Purkinje cell (primary cell): ENCODE data around the gene AGAP3. TPM values are rescaled to one million over a fixed set of nuclear protein-coding genes. Genes with fewer than 3 reads are reported as not detected.

Source experiments
- polyA plus RNA-seq: library from polyadenylated mRNA; unstranded; fragments of >200 nt; fragmentation: Nextera tagmentation; gene quantifications from 2 replicates; pipeline ENCODE4 v1.2.1, GENCODE V29; 2014

Gene AGAP3
- 15.5 and 22.0 TPM in 2 replicates for polyA plus RNA-seq

DNA sequence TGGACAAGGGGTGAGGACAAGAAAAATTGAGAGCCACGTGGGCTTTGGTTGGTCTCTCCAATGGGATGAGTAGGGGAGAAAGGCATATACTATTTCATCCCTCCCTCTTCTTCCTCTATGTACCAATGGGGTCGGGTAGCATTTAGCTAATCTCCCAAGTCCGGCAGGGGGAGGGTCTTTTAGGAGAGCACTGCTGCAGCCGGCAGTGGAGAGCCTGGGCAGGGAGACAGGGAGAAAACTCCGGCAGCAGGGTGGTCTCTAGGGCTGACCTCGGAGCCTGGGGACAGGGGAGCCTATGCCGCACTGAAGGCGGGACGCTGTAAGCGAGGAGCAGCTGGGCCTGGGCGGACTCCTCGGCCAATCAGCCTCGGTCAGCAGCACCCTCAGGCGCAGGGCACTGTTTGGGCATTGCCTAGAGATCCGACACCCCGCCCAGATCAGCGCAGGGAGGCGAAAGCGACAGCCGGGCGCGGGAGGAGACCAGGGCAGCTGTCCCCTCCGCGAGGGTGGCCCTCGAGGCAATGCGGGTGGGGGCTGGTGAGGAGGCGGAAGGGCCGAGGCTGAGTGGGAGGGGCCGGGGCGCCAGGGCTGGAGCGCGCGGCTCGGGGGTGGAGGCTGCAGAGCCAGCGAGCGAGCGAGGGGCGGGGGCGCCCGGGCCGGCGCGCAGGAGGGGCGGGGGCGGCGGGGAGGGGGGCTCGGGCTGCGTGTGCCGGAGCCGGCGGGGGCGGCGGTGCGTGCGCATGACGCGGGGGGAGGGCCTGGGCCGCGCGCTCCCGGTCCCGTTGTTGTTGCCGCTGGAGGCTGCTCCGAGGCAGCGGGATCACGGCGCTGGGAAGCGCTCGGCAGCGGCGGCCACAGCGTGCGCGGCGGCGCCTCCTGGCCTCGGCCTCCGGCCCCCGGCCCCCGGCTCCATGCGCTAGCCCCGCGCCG lies at the start of gene AGAP3:
AGAP3 (plus strand) TSS at position 785 of the 930 bp plus-strand sequence. CDS start 267 bp downstream, outside the sequence.

DNA sequence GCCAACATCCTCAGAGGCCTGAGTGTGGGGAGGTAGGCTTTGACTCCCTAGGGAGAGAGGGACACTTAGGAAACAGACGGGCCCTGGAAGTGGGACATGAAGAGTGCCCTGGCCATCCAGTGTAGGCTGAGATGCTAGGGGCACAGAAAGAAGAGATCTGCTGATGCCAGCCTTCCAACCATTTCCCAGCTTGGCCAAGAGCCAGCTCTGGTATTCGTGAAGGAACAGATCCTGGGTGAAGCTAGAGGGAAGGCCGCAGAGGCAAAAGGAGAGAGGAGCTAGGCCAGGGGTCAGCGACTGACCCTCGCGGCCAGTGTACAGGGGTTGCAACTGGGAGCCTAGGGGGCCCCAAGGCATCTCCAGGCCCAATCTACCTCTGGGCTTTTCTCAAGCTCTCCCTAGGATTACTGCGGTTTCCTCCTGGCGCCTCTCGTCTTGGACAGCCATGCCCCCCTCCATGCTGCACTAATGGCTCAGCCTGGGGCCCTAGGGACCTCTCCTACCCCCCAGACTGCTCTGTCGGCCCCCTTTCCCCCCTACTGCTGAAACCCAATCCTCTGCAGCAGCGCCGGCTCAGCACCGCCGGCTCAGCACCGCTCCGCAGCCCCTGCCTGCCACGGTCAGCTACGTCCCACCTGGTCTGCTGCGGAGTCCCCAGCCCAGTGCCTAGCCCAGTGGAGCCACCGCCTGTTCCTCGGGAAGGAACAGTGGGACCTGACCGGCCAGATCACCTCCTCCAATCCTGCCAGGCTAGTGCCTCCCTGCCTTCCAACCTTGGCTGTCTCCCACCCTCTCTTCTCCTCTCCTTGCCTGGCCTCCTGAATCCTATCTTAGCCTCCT lies 38.1 kb upstream of the AGAP3 start, which contains the start of gene ASIC3:
ASIC3 (plus strand) TSS at position 556 of the 840 bp plus-strand sequence. CDS start 355 bp downstream, outside the sequence.

DNA sequence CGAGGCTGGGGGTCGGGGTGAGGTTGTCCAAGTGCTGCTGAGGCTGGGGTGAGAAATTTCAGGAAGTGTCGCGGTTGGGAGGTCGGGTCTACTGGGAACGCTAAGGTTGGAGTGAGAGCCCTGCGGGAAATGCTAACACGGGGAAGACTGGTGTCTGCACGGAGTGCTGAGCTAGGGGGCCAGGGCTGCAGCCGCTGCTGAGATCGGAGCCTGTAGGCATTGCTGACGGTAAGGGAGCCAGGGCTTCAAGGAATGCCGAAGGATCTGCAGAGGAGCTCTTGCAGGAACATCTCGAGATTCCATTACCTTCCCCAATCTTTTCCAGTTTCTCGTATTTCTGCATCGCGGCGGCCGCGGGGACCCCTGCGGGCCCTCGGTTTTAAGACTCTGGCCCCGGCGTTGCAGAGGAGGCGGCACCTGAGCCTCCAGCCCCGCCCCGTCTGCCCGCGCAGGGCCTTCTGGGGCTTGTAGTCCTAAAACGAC lies 28.7 kb upstream of the AGAP3 start, which contains the start of gene CDK5:
CDK5 (minus strand) TSS at position 392 of the 483 bp plus-strand sequence; CDS start at position 343, 49 bp downstream.

DNA sequence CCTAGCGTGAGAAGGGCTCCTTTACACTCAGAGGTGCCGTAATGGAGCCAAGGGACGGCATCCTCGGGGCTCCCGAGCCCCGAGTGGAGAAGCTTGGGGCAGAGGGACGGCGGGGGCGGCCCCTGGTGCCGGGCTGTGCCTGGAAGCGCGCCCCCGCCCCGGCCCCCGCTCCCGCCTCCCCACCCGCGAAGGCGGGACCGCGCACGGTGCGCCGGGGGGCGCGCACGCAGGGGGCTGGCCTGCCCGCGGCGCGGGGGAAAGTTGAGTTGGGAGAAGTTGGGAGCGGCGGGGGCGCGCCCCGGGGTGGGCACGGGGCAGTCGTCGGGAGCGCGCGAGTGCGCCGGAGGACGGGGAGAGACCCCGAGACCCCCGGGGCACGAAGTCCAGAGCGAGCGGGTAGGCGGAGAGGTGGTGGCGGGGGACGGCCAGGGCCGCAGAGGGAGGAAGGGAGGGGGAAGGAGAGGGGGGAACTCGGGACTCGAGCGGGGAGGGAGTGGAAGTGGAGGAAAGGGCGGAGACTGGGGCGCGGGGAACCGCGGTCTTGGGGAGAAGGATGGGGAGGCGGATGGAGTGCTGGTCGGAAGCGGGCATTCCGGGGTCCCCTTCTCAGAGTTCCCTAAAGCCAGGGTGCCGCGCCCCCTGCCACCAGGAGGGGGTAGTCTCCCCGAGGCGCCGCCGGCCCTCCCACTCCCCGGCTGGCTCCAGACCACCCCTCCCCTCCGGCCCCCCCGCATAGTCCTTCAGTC lies 26.7 kb upstream of the AGAP3 start, which contains the start of gene SLC4A2:
SLC4A2 (plus strand) TSS at position 223 of the 746 bp plus-strand sequence. CDS start 2,399 bp downstream, outside the sequence.

DNA sequence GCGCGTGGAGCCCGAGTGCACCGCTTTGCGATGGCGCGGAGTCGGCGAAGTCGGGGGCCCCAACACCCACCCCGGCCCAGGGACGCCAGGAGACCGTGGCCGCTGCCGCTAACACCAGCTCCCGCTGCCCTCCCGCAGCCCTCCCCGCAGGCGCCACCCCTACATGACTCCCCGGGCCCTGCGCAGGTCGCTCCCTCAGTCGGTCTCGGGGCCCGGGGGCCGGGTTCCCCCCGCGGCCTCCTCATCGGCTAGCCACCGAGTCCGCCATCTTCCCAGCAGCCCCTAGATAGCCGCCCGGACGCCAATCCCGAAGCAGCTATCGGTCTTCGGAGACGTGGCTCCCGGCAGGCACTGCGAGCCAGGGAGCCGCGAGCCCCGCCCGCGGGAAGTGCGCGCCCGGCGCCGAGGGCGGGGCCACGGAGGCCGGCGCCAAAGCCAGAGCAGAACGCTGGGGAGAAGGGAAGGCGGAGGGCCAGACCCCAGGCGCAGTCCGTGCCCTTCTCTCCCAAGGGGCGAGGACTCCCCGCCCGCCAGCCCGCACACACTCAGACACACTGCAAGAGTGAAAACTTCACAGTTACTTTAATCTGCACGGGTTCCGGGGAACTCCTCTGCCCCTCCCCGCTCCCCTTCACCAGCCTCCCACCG lies 5.6 kb upstream of the AGAP3 start, which contains the start of gene FASTK:
FASTK (minus strand) TSS at position 288 of the 648 bp plus-strand sequence; CDS start at position 245, 43 bp downstream.

DNA sequence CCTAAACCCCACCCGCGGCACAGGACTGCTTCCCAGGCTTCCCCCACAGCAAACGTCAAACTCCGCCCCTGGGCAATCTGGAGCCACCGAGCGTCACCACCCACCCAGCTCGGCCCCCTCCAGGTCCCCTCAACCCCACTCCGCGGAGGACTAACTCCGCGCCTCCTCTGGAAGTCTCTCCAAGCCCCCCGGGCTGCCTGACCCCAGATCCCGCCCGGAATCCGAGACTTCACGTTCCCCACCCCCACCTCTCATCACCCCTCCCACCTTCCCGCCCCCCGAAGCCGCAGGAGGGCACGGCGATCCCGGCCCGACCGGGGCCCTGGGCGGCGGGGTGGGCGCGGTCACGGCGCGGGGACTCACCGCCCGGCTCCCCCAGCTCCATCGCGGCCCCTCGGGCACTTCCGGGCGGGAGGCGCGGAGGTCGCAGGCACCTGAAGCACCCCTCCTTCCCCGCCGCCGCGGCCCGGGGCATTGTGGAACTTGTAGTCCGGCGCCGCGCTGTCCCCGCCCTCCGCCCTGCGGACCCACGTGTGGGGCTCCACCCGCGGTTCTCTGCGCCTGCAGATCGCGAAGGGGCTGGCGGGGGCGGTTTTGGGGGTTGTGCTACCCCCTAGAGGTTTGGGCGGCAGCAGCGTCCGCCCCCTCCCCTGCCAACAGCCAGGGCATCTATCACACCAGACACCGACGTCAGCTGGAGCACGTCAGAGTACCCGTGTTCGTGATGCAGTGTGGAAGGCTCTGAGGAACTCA lies 3.0 kb upstream of the AGAP3 start, which contains the start of gene TMUB1:
TMUB1 (minus strand) TSS at position 423 of the 753 bp plus-strand sequence. CDS start 930 bp downstream, outside the sequence.

DNA sequence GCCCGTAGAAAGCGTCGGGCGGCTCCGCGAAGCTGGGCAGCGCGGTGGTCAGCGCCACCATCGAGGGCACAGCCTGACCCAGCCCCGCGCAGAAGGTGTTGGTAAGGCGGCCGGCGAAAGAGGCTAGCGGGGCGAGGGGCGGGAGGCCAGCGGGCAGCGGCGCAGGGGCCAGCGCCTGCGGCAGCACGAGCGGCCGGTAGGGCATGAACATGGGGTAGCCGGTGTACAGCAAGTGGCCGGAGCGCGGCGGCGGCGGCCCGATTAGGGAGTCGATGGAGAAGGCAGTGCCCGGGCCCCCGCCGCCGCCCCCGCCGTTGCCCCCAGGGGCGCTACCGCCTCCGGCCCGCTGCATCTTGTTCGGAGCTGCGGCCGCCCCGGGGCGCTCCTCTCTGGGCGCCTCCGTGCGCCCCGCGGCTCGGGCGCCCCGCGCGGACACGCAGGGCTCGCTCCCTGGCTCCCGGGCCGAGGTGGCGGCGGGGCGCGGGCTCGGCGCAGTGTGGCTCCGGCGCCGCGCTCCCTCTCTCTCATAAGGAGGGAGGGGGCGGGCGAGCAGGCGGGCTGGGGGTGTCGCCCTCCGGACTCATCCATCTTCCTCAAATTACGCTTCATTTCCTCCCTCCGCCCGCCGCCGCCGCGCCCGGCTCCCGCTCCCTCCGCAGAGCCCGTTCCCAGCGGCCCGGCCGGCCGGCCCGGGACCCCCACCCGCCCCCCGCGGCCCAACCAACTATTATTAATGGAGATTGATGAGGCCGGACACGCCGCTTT lies 81.1 kb downstream of the AGAP3 start, which contains the start of gene GBX1:
GBX1 (minus strand) TSS at position 498 of the 765 bp plus-strand sequence; CDS start at position 352, 146 bp downstream.

DNA sequence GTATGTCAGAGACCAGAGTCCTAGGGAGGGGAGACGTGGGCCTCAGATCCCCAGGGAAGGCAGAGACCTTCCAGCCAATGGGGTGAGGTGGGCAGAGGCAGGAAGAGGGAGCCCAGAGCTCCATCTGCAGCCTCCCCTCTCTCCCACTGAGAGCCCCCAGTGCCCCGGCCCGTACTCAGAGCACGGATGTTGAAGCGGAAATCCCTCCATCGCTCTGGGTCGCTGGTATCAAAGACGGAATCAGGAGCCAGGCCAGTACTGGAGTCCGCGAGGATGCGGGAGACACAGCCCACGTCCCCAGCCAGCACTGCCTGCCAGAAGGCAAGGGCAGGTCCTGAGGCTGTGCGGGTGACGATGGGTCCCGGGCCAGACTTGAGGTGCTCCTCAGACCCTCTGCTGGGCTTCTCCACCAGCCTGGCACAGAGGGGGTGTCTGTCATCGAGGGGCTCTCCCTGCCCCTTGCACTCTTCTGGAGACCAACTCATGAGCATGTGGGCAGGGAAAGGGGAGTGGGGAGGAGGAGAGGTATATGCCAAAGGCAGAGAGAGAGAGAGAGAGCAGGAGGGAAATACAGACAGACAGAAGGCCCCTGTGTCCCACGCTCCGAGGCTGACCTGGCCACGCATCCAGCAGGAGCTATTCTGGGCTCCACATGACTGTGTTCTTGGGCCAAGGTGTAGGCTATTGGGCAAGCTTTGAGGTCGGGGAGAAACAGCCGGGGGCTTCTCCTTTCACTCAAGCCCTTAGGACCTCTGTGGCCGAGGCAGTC lies 100.5 kb downstream of the AGAP3 start, which contains the start of gene ASB10:
ASB10 (minus strand) TSS at position 611 of the 769 bp plus-strand sequence; CDS start at position 491, 120 bp downstream.

Other genes starting within 250 kb of the AGAP3 start
- not detected in 2 replicates for gene AOC1, start 234.0 kb upstream of the AGAP3 start, polyA plus RNA-seq
- gene KCNH2, start 108.2 kb upstream of the AGAP3 start, polyA plus RNA-seq = 4.1 and 6.4 TPM in 2 replicates
- not detected in 2 replicates for gene NOS3, start 95.5 kb upstream of the AGAP3 start, polyA plus RNA-seq
- 2.2 TPM in 2 replicates for gene ATG9B, start 62.0 kb upstream of the AGAP3 start, polyA plus RNA-seq
- 2.3 and 3.6 TPM in 2 replicates for gene ABCB8, start 58.0 kb upstream of the AGAP3 start, polyA plus RNA-seq
- gene ASIC3, start 37.9 kb upstream of the AGAP3 start, polyA plus RNA-seq = 3.1 and 3.3 TPM in 2 replicates
- 109 and 121 TPM in 2 replicates for gene CDK5, start 28.6 kb upstream of the AGAP3 start, polyA plus RNA-seq
- 2.2 and 8.2 TPM in 2 replicates for gene SLC4A2, start 26.9 kb upstream of the AGAP3 start, polyA plus RNA-seq
- 1.3 and 1.9 TPM in 2 replicates for gene FASTK, start 5.7 kb upstream of the AGAP3 start, polyA plus RNA-seq
- 0.53 TPM in 1 of 2 replicates, not detected in the other for gene TMUB1, start 3.0 kb upstream of the AGAP3 start, polyA plus RNA-seq
- gene GBX1, start 81.2 kb downstream of the AGAP3 start, polyA plus RNA-seq = not detected in 2 replicates
- not detected in 2 replicates for gene ASB10, start 100.8 kb downstream of the AGAP3 start, polyA plus RNA-seq
- not detected in 2 replicates for gene H2BK1, start 124.0 kb downstream of the AGAP3 start, polyA plus RNA-seq
- gene ABCF2, start 140.7 kb downstream of the AGAP3 start, polyA plus RNA-seq = 11.9 and 16.6 TPM in 2 replicates
- gene CHPF2, start 146.0 kb downstream of the AGAP3 start, polyA plus RNA-seq = 0.94 and 2.9 TPM in 2 replicates
- gene SMARCD3, start 162.2 kb downstream of the AGAP3 start, polyA plus RNA-seq = 9.6 and 10.6 TPM in 2 replicates